Hair follicular keratinocyte (primary cell): Measurements from ENCODE around the gene CHCHD6. TPM values are rescaled to one million over a fixed set of nuclear protein-coding genes. Genes with fewer than 3 reads are reported as not detected.

Experiments used
- total RNA-seq: library from RNA; depleted of rRNA; stranded (reverse); fragments of >200 nt; gene quantifications from 2 replicates; pipeline ENCODE4 v1.2.3, GENCODE V29; 2015

CHCHD6 gene, protein sequence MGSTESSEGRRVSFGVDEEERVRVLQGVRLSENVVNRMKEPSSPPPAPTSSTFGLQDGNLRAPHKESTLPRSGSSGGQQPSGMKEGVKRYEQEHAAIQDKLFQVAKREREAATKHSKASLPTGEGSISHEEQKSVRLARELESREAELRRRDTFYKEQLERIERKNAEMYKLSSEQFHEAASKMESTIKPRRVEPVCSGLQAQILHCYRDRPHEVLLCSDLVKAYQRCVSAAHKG
- 28.0 and 39.1 TPM in 2 replicates for total RNA-seq

DNA sequence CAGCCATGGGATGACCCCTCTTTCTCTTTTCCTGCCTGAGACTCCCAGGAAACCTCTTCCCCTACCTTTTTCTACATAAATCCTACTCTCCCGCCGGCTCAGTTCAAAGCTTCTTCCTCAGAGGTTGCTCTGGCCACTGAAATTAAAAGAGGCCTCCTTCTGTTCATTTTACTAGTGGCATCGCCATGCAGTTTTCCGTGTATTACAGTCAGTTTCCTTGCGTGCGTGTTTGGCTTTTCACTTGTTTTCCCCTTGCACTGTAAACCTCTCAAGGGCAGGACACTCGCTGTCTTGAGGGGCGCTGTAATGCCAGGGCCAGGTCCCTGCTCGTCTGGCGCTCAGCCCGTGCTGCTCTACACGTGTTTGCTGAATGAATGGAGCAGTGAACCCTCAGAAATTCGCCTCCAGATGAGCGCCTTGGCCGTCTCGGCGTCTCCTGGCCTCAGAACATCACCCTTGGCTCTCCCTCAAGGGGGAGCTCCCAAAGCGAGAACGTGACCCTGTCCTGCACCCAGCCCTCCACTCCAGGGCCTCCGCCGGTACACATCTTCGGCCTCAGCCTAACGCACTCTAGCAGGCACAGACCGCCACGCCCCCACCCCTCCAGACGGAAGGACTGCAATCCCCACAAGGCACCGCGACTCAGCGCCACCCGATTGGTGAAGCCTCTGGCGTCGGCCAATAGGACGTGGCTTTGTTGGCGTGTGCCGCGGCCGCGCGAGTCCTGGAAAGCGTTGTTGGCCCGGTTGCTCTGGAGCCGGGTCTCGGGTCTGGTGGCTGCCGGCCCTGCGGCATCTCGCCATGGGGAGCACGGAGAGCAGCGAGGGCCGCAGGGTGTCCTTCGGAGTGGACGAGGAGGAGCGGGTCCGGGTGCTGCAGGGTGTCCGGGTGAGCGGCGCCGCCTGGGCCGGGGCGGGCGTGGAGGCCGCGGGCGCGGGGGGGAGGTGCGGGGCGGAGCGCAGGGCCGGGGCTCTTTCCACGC is at the start of gene CHCHD6:
CHCHD6 (plus strand) TSS at position 729 of the 982 bp plus-strand sequence; CDS start at position 802, 73 bp downstream.

DNA sequence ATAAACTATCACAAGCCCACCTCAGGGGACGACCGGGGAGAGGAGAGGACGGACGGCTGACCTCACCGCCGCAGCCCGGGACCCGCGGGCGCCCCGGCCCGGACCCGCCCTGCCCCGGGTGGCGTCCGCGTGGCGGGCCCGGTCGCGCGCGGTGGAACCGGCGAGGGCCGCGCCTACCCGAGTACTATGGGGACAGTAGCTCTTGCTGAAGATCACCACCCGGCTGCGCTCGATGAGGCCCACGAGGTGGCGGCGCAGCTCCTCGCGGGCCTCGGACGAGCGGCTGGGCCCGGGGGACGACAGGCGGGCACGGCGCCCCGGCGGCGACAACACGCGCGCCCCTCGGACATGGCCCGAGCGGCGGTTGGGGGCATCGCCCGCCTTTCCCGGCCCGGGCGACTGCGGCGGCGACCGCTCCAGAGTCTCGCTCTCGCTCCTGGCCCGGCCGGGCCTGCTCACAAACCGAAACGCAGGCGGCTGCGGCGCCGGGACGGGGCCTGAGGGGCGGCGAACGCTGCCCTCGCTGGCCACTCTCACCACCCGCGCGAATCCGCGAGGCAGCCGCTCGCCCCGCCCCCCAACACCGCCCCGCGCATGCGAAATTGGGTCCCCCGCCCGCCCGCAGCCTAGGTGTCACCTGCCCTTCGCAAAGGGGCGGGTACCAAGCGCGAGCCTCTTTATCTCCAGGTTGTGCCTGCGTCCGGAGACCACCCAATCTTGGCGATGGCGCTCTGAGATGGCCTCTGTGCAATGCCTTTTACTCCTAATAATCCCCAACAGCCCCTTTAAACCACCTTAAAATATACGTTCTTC is 49.3 kb upstream of the CHCHD6 start, which contains the start of gene TXNRD3:
TXNRD3 (minus strand) TSS at position 554 of the 813 bp plus-strand sequence.

DNA sequence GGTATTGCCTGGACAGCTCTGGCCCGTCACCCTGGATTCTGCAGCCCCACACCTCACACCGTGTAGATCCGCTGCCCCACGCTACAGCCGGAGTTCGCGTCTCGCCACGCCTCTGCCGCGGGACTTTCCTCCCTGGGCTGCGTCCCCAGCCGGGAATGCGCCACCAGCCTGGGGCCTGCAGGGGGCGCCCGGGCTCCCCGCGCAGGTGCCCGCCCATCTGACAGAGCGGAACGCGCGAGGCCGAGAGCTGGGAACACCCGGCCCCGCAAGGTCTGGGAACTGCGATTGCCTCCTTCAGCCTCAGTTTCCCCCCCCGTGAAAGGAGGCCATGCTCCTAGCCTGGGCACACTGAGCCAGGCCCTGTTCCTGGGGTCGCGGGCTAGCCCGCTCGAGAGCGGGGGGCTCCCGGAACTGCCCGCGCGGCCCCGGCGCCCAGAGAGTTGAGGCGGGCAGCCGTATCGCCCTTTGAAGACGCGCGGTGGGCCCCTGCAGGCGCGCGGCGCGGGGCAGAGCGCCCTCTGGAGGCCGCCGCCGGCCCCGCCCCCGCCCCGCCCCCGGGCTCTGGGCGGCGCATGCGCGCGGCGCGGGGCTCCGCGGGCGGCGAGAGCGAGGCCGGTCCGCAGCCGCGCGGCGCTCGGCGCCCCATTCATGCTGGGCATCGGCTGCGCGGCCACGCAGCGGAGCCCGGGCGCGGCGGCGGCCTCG is 278.6 kb downstream of the CHCHD6 start, which contains the start of gene PLXNA1:
PLXNA1 (plus strand) TSS at position 645 of the 705 bp plus-strand sequence. CDS start 5,479 bp downstream, outside the sequence.

Other genes starting within 250 kb of the CHCHD6 start
- gene ZXDC, start 228.3 kb upstream of the CHCHD6 start, total RNA-seq: 15.0 and 15.9 TPM in 2 replicates
- gene UROC1, start 186.5 kb upstream of the CHCHD6 start, total RNA-seq: not detected in 2 replicates
- not detected in 2 replicates for gene CHST13, start 180.1 kb upstream of the CHCHD6 start, total RNA-seq
- gene C3orf22, start 145.3 kb upstream of the CHCHD6 start, total RNA-seq: not detected in 2 replicates
- 8.8 and 10.9 TPM in 2 replicates for gene TXNRD3, start 49.1 kb upstream of the CHCHD6 start, total RNA-seq